Osteoblast (primary cell): ENCODE measurements around the gene ARL17B. TPM values are rescaled to one million over a fixed set of nuclear protein-coding genes. Genes with fewer than 3 reads are reported as not detected.

Experiments
- small RNA-seq: library from RNA; depleted of rRNA; stranded (forward); fragments of <200 nt; gene quantifications from one replicate; pipeline ENCODE3, GENCODE V24; 2012
- total RNA-seq: library from RNA; depleted of rRNA; stranded (reverse); fragments of >200 nt; gene quantifications from 2 replicates; pipeline ENCODE4 v1.2.3, GENCODE V29; 2012

Gene ARL17B
- total RNA-seq, 1 donor: 7.6 TPM

Small RNA genes lying within 50 kb of the gene (small RNA-seq; reads per million reads assigned to genes)
- gene RN7SL656P: not detected

Other genes starting within 250 kb of the ARL17B start
- 79.9 and 151 TPM in 2 replicates for gene KANSL1, start 168.3 kb downstream of the ARL17B start, total RNA-seq
- 2.4 and 6.2 TPM in 2 replicates for gene LRRC37A, start 66.6 kb downstream of the ARL17B start, total RNA-seq
- gene LRRC37A2, start 150.7 kb upstream of the ARL17B start, total RNA-seq: 9.4 and 12.3 TPM in 2 replicates
- gene ARL17A, start 217.9 kb upstream of the ARL17B start, total RNA-seq: 7.7 and 13.8 TPM in 2 replicates
- 63.9 and 72.7 TPM in 2 replicates for gene NSF, start 228.9 kb upstream of the ARL17B start, total RNA-seq